Spleen (tissue), 11 donors: ENCODE data around the gene OMG. TPM values are rescaled to one million over a fixed set of nuclear protein-coding genes. Genes with fewer than 3 reads are reported as not detected.

Source experiments
- DNase-seq: peaks from one replicate; pipeline ENCODE4 v3.0.0-alpha.2; 2020
- H3K27ac ChIP-seq, 8 donors: fragments of 200-600 bp; sonication (generic) in 7 of 8; 1 replicate in 4 of 8; 2 replicates in 4 of 8; pipeline versions ENCODE4 v1.5.0 to v1.8.0; 2016 to 2021; ENCODE audit warnings: inconsistent platforms in 4 of 8, mild to moderate bottlenecking in 4 of 8, moderate library complexity in 1 of 8
- H3K27me3 ChIP-seq, 7 donors: fragments of 200-600 bp; sonication (generic) in 6 of 7; replicated peaks in 1 of 7; 1 replicate in 4 of 7; 2 replicates in 3 of 7; pipeline versions ENCODE4 v1.5.0 to v1.8.0; 2016 to 2021; ENCODE audit warnings: inconsistent platforms in 3 of 7, mild to moderate bottlenecking in 1 of 7
- H3K36me3 ChIP-seq, 6 donors: fragments of 200-600 bp; sonication (generic) in 5 of 6; 1 replicate in 4 of 6; 2 replicates in 2 of 6; pipeline versions ENCODE4 v1.5.0 to v1.8.0; 2016 to 2021; ENCODE audit warnings: inconsistent platforms in 2 of 6
- H3K4me1 ChIP-seq, 6 donors: fragments of 200-600 bp; sonication (generic) in 5 of 6; 1 replicate in 3 of 6; 2 replicates in 3 of 6; pipeline versions ENCODE4 v1.5.0 to v1.8.0; 2016 to 2021; ENCODE audit warnings: inconsistent platforms in 3 of 6
- H3K4me3 ChIP-seq, 8 donors: fragments of 200-600 bp; sonication (generic) in 7 of 8; 1 replicate in 4 of 8; 2 replicates in 4 of 8; pipeline versions ENCODE4 v1.5.0 to v1.8.0; 2016 to 2021; ENCODE audit warnings: inconsistent platforms in 4 of 8, mild to moderate bottlenecking in 4 of 8, moderate library complexity in 2 of 8
- H3K9me3 ChIP-seq, 8 donors: fragments of 200-600 bp; sonication (generic) in 7 of 8; 1 replicate in 4 of 8; 2 replicates in 4 of 8; pipeline versions ENCODE4 v1.5.0 to v1.8.0; 2016 to 2021; ENCODE audit warnings: inconsistent platforms in 4 of 8
- POLR2A ChIP-seq, 3 donors: fragments of 450-650 bp; IDR thresholded peaks; one replicate each; pipeline ENCODE4 v1.5.1; 2017; ENCODE audit warnings: antibody characterized with exemption in 3 of 3, mild to moderate bottlenecking in 1 of 3
- POLR2AphosphoS5 ChIP-seq, 3 donors: sonication (generic); formaldehyde crosslinking; IDR thresholded peaks; one replicate each; pipeline ENCODE4 v1.5.1; 2017; ENCODE audit warnings: antibody characterized with exemption in 3 of 3
- WGBS, 5 donors: extraction: QIAGEN DNeasy Blood & Tissue Kit in 3 of 5; methylation state at CpG; one replicate each; pipeline versions ENCODE4 v1.1.5 to v1.1.7; 2013 to 2018; 5-methylcytosine and 5-hydroxymethylcytosine counted together
- intact Hi-C: fragments of 100-400 bp; cut with DNase I; formaldehyde crosslinking; loops from one replicate; pipeline ENCODE4 v1.15.0; 2023; ENCODE audit warnings: low total_unique reads
- polyA plus RNA-seq, 3 donors: library from polyadenylated mRNA; stranded (reverse); fragments of 200-250 nt; gene quantifications; one replicate each; pipeline ENCODE4 v1.2.1, GENCODE V29; 2013
- total RNA-seq, 7 donors: library from RNA; depleted of rRNA in 3 of 7; stranded (reverse); fragments of >200 nt in 3 of 7; fragmentation: NEBNext Ultra II Directional in 4 of 7; extraction: Animal tissue kit (Norgen Biotek cat#: 25700) in 4 of 7; gene quantifications; one replicate each; pipeline versions ENCODE4 v1.1.0 to v1.2.1, GENCODE V29; 2016 to 2021
- TF ChIP-seq, protein P1 (sequence below), 11 experiments: fragments of 200-600 bp in 7 of 11; fragments of 450-650 bp in 4 of 11; sonication (generic) in 4 of 11; IDR thresholded peaks in 8 of 11; conservative IDR thresholded peaks in 3 of 11; 1 replicate in 7 of 11; 2 replicates in 4 of 11; pipeline versions ENCODE4 v1.4.0 to v1.8.0; 2016 to 2021; ENCODE audit warnings: antibody characterized with exemption in 11 of 11, inconsistent platforms in 4 of 11, mild to moderate bottlenecking in 1 of 11
- donor health status: healthy with polysubstance abuse.
- donor health status: DM: no; HTN: no; CAD: no; lungs with moderate emphysema.
- donor health status: DM: no; HTN: no; CAD: no.
- donor health status: Bipolar disorder and iron deficiency.
- donor health status: healthy.
- donor health status: DM: no; HTN: no; CAD: no.
- donor health status: DM: yes; HTN: yes; CAD: no.

OMG gene
- total and polyA plus RNA-seq, 10 donors, result 0.41 to 14.5 (median 4.0) TPM; not detected in 1

GRCh38 chr17:31273516-31273915 is 23.5 kb downstream of the OMG start:
- 76 to 92% (median 80%) methylated on average over 1 of the region's 1 CpG for WGBS, 5 donors
- H3K27ac ChIP-seq, result peak overlapping the region in 5 of 8 donors; percentile 9 to 76 (median 66)
- H3K9me3 ChIP-seq, result no peaks in the 10 kb centered on the region
- peaks cover 0 to 12% (median 5%) of the 10 kb centered on the region in 6 donors for H3K4me1 ChIP-seq
- TF ChIP-seq, protein P1, sequence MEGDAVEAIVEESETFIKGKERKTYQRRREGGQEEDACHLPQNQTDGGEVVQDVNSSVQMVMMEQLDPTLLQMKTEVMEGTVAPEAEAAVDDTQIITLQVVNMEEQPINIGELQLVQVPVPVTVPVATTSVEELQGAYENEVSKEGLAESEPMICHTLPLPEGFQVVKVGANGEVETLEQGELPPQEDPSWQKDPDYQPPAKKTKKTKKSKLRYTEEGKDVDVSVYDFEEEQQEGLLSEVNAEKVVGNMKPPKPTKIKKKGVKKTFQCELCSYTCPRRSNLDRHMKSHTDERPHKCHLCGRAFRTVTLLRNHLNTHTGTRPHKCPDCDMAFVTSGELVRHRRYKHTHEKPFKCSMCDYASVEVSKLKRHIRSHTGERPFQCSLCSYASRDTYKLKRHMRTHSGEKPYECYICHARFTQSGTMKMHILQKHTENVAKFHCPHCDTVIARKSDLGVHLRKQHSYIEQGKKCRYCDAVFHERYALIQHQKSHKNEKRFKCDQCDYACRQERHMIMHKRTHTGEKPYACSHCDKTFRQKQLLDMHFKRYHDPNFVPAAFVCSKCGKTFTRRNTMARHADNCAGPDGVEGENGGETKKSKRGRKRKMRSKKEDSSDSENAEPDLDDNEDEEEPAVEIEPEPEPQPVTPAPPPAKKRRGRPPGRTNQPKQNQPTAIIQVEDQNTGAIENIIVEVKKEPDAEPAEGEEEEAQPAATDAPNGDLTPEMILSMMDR (IDR thresholded peaks at IDR 0.05 in 8 of 11, conservative IDR thresholded peaks at IDR 0.05 in 3 of 11), result no peak
- TF ChIP-seq POLR2A (IDR thresholded peaks at IDR 0.05), result no peak
- TF ChIP-seq POLR2AphosphoS5 (IDR thresholded peaks at IDR 0.05), result no peak
- peaks cover 0 to 54% (median 4%) of the 10 kb centered on the region in 6 donors for H3K36me3 ChIP-seq
- no peaks in the 10 kb centered on the region for H3K27me3 ChIP-seq
- DNase-seq, result no peak
- intact Hi-C loops, result no loop called here
- peak overlapping the region in 1 of 8 donors; percentile 2 for H3K4me3 ChIP-seq

GRCh38 chr17:31272803-31273202 is 24.2 kb downstream of the OMG start:
- Histone ChIP-seq H3K27ac (peak overlapping the region in 2 of 8 donors; percentile 59 to 76), H3K36me3 (peaks cover 0 to 60% (median 4%) of the 10 kb centered on the region in 6 donors), H3K4me3 (peak overlapping the region in 1 of 8 donors; percentile 2), H3K27me3 (no peaks in the 10 kb centered on the region), H3K4me1 (peaks cover 0 to 12% (median 5%) of the 10 kb centered on the region in 6 donors), H3K9me3 (no peaks in the 10 kb centered on the region)
- intact Hi-C loops, result no loop called here
- TF ChIP-seq POLR2AphosphoS5 (IDR thresholded peaks at IDR 0.05) (no peak), POLR2A (IDR thresholded peaks at IDR 0.05) (no peak)
- TF ChIP-seq, protein P1 (IDR thresholded peaks at IDR 0.05 in 8 of 11, conservative IDR thresholded peaks at IDR 0.05 in 3 of 11), result no peak
- DNase-seq, result no peak

DNA sequence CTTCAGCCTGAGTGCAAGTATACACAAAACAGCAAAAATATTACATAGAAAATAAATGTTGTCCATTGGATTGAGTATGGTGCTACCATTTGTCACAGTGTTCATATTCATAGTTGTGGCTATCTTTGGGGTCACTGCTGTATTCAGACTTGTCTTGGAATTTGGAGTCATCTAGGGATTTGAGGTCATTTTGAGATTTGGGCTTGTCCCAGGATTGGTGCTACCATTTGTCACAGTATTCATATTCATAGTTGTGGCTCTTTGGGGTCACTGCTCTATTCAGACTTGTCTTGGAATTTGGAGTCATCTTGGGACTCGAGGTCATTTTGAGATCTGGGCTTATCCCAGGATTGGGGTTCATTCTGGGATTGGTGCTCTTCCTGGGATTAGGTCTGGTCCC is 24.8 kb downstream of the OMG start:
- H3K36me3 ChIP-seq, result peaks cover 0 to 60% (median 2%) of the 10 kb centered on the region in 6 donors
- no peak for DNase-seq
- no peak for TF ChIP-seq POLR2A (IDR thresholded peaks at IDR 0.05)
- TF ChIP-seq, protein P1 (IDR thresholded peaks at IDR 0.05 in 8 of 11, conservative IDR thresholded peaks at IDR 0.05 in 3 of 11), result no peak
- no peak for TF ChIP-seq POLR2AphosphoS5 (IDR thresholded peaks at IDR 0.05)
- H3K4me3 ChIP-seq, result peak overlapping the region in 1 of 8 donors; percentile 2
- no peaks in the 10 kb centered on the region for H3K9me3 ChIP-seq
- no peaks in the 10 kb centered on the region for H3K27me3 ChIP-seq
- intact Hi-C loops, result no loop called here
- peak overlapping the region in 1 of 8 donors; percentile 76 for H3K27ac ChIP-seq
- H3K4me1 ChIP-seq, result peaks cover 0 to 12% (median 5%) of the 10 kb centered on the region in 6 donors
- WGBS, 5 donors, result 92 to 100% (median 96%) methylated on average over 1 of the region's 1 CpG

- Histone ChIP-seq H3K4me1 (peaks cover 0 to 9% (median under 1%) of the 10 kb centered on the region in 6 donors), H3K9me3 (no peaks in the 10 kb centered on the region), H3K36me3 (peaks cover 0 to 73% (median 8%) of the 10 kb centered on the region in 6 donors), H3K27me3 (no peaks in the 10 kb centered on the region), H3K4me3 (no peak overlapping the region), H3K27ac (no peak overlapping the region)
- no peak for TF ChIP-seq POLR2A (IDR thresholded peaks at IDR 0.05)
- no peak for TF ChIP-seq POLR2AphosphoS5 (IDR thresholded peaks at IDR 0.05)
- TF ChIP-seq, protein P1 (IDR thresholded peaks at IDR 0.05 in 8 of 11, conservative IDR thresholded peaks at IDR 0.05 in 3 of 11), result no peak
- no peak for DNase-seq
- intact Hi-C loops, result loop anchor here (10.0 kb wide), 1 partner anchor 85 kb away; no protein-coding TSS in a partner anchor
- 73 to 100% (median 91%) methylated on average over 1 of the region's 1 CpG for WGBS, 5 donors
Observed at GRCh38 chr17:31269578-31269983, 27.5 kb downstream of the OMG start.
